Stimulated activated CD8-positive, alpha-beta memory T cell treated with anti-CD3 and anti-CD28 coated beads, Interleukin-2, amount 100 ng/mL, for 48 hours (primary cell): ENCODE data around the gene EEF1E1.
"Not testable (repeated sequence)": the region's sequence is repeated elsewhere in the genome, so short reads cannot be mapped to it uniquely, and the experiment has no call there.

Experiments used
- DNase-seq, 2 donors: peaks; one replicate each; pipeline ENCODE4 v3.0.0-alpha.2; 2020; ENCODE audit warnings: low read depth in 2 of 2

Gene EEF1E1

GRCh38 chr6:8063761-8064637 lies 38.3 kb downstream of the EEF1E1 start, which contains the start of gene BLOC1S5:
Gene BLOC1S5 (minus strand): TSS chr6:8064389. CDS start chr6:8064376, 13 bp downstream.
- DNase-seq = peak; percentile 95 to 97

GRCh38 chr6:8061736-8062135 lies 40.6 kb downstream of the EEF1E1 start:
- no peak for DNase-seq

GRCh38 chr6:8060346-8060745 lies 42.0 kb downstream of the EEF1E1 start:
- DNase-seq = no peak

GRCh38 chr6:8059129-8059528 lies 43.2 kb downstream of the EEF1E1 start:
- no peak for DNase-seq

- no peak for DNase-seq
Measured at GRCh38 chr6:8057793-8058192, 44.6 kb downstream of the EEF1E1 start.

GRCh38 chr6:8057263-8057662 lies 45.1 kb downstream of the EEF1E1 start:
- no peak for DNase-seq

- DNase-seq = no peak
Measured at GRCh38 chr6:8054276-8054675, 48.1 kb downstream of the EEF1E1 start.

- DNase-seq = no peak
Measured at GRCh38 chr6:8047541-8048292, 54.6 kb downstream of the EEF1E1 start.

- not testable (repeated sequence) for DNase-seq
Measured at GRCh38 chr6:8045769-8046168, 56.6 kb downstream of the EEF1E1 start.

GRCh38 chr6:8043221-8043620 lies 59.1 kb downstream of the EEF1E1 start:
- no peak for DNase-seq

GRCh38 chr6:8041913-8042583 lies 60.3 kb downstream of the EEF1E1 start:
- no peak for DNase-seq

- not testable (repeated sequence) for DNase-seq
Measured at GRCh38 chr6:8034107-8034506, 68.2 kb downstream of the EEF1E1 start.

GRCh38 chr6:8030920-8031319 lies 71.4 kb downstream of the EEF1E1 start:
- DNase-seq = no peak
